H1 (cell line): Measurements from ENCODE around the gene PHACTR1. TPM values are rescaled to one million over a fixed set of nuclear protein-coding genes. Genes with fewer than 3 reads are reported as not detected.

Source experiments
- HDAC2 ChIP-seq, 2 experiments: fragments of 300-600 bp in 1 of 2; sonication (generic) in 1 of 2; IDR thresholded peaks; 2 replicates each; pipeline ENCODE4 v1.6.1; 2011 to 2012; ENCODE audit warnings: low read depth in 2 of 2, low read length in 2 of 2, mild to moderate bottlenecking in 2 of 2, moderate library complexity in 2 of 2, borderline replicate concordance in 1 of 2, inconsistent platforms in 1 of 2
- polyA plus RNA-seq, 7 experiments: library from polyadenylated mRNA; depleted of rRNA in 3 of 7; stranded (reverse) in 5 of 7; unstranded in 2 of 7; fragments of >200 nt in 5 of 7; fragments of 200-250 nt in 2 of 7; gene quantifications; 1 replicate in 5 of 7; 2 replicates in 1 of 7; 4 replicates in 1 of 7; pipeline versions ENCODE4 v1.2.1 to v1.2.3, GENCODE V29; 2011 to 2013; ENCODE audit warnings: missing spikeins in 2 of 7, mixed read lengths in 2 of 7
- total RNA-seq: library from RNA; stranded (reverse); fragmentation: NEBNext Ultra II Directional; extraction: Animal tissue kit (Norgen Biotek cat#: 25700); gene quantifications from 2 replicates; pipeline ENCODE4 v1.2.1, GENCODE V29; 2021

The PHACTR1 gene
- total and polyA plus RNA-seq, 2 of the 8 experiments (the other 6 are each of a cell fraction or from before 2014, with no cell fraction given) = 3.9 to 17.1 TPM

DNA sequence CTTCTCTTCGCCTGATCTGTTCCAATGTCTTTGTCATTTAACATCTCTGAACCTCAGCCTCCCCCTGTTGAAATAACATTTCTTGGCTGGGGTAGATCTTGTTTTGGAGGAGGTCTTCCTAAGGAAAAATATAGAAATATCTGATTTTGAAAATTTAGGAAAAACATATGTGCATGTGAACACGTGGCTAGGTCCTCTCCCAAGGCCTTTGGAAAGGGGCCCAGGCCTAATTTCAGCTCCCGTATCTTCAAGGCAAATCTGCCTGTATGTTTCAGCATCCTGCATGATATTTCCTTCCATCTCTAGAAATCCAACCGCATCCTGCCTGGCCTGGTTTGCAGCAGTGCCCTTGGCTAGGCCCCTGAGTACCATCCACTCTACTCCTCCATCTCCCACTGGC is 261.2 kb downstream of the PHACTR1 start (continued):
- no peak for TF ChIP-seq HDAC2 (IDR thresholded peaks at IDR 0.05; ENCODE audit: borderline replicate concordance in 1 of 2, low read depth in 2 of 2, low read length in 2 of 2)
